K562 (cell line): Measurements from ENCODE around the gene SHC1. TPM values are rescaled to one million over a fixed set of nuclear protein-coding genes. Genes with fewer than 3 reads are reported as not detected.

Experiments
- ATAC-seq: fragments of 200-7000 bp; cut with Tn5 transposase; 3 replicates; pipeline ENCODE4 v1.9.1; 2020; ENCODE audit warnings: moderate library complexity
- BruUV-seq: library from RNA; stranded (reverse); fragments of 400-500 nt; replicated peaks from 2 replicates; lab custom pipeline; 2021; lab: Mats Ljungman, UMichigan
- CTCF ChIA-PET: fragments of 300-600 bp; formaldehyde crosslinking; extraction: SDS; loops from one replicate; lab custom pipeline; 2021; ENCODE audit warnings: low intra/inter-chr PET ratio; lab: Yijun Ruan, JAX
- POLR2A ChIA-PET: fragments of 300-600, 350-650 bp; sonication (Branson Sonifier 250); formaldehyde crosslinking; extraction: SDS; loops from one replicate; lab custom pipeline; 2021; ENCODE audit warnings: antibody characterized with exemption, inconsistent platforms; lab: Yijun Ruan, JAX
- DNase-seq, 4 experiments: peaks; one replicate each; pipeline versions ENCODE4 v3.0.0 to v3.0.0-alpha.2; 2011 to 2018; ENCODE audit warnings: low spot score in 3 of 4, mixed read lengths in 3 of 4; ENCODE audit errors: extremely low read depth in 1 of 4
- FAIRE-seq: peaks from 2 replicates; lab custom pipeline; 2011; peaks lifted over from hg19 to GRCh38; lab: Jason Lieb, UNC
- H2AFZ ChIP-seq: 2 replicates; pipeline ENCODE4 v1.6.0; 2011; ENCODE audit warnings: low read depth, low read length, control low read depth, inconsistent platforms
- H3K27ac ChIP-seq: fragments of 200-600 bp; 3 replicates; pipeline ENCODE4 v1.8.0; 2011; ENCODE audit warnings: low read depth, mild to moderate bottlenecking, control low read depth, inconsistent platforms, low read length, moderate library complexity, mixed read lengths; ENCODE audit errors: extremely low read depth
- H3K27me3 ChIP-seq, 2 experiments: fragments of 300-600 bp in 1 of 2; 2 replicates in 1 of 2; 3 replicates in 1 of 2; pipeline versions ENCODE4 v1.6.0 to v1.8.0; 2011; ENCODE audit warnings: inconsistent platforms in 2 of 2, low read length in 2 of 2, mild to moderate bottlenecking in 1 of 2, mixed read lengths in 1 of 2, moderate library complexity in 1 of 2; ENCODE audit not compliant: control insufficient read depth in 2 of 2, insufficient read depth in 2 of 2
- H3K36me3 ChIP-seq: fragments of 300-600 bp; 3 replicates; pipeline ENCODE4 v1.8.0; 2011; ENCODE audit warnings: mild to moderate bottlenecking, low read length, inconsistent platforms; ENCODE audit not compliant: control insufficient read depth, insufficient read depth
- H3K4me1 ChIP-seq, 2 experiments: fragments of 200-600 bp in 1 of 2; replicated peaks in 1 of 2; 2 replicates in 1 of 2; 3 replicates in 1 of 2; pipeline versions ENCODE4 v1.5.1 to v1.8.0; 2011; ENCODE audit warnings: inconsistent platforms in 2 of 2, low read length in 2 of 2, mild to moderate bottlenecking in 1 of 2, mixed read lengths in 1 of 2, moderate library complexity in 1 of 2; ENCODE audit not compliant: control insufficient read depth in 2 of 2, insufficient read depth in 2 of 2
- H3K4me2 ChIP-seq: 2 replicates; pipeline ENCODE4 v1.6.1; 2011; ENCODE audit warnings: low read length, control low read depth, inconsistent platforms, mixed read lengths; ENCODE audit not compliant: insufficient read depth
- H3K4me3 ChIP-seq: fragments of 200-600 bp; sonication (generic), shearing (Covaris generic); 2 replicates; pipeline ENCODE4 v1.5.1; 2016; ENCODE audit warnings: control low read depth, inconsistent platforms
- H3K79me2 ChIP-seq: fragments of 200-600 bp; 3 replicates; pipeline ENCODE4 v1.8.0; 2011; ENCODE audit warnings: low read length, inconsistent platforms; ENCODE audit not compliant: control insufficient read depth, insufficient read depth
- H3K9ac ChIP-seq, 2 experiments: 2 replicates each; pipeline versions ENCODE4 v1.6.0 to v1.6.1; 2011; ENCODE audit warnings: low read depth in 2 of 2, low read length in 2 of 2, control low read depth in 1 of 2, inconsistent platforms in 1 of 2, mild to moderate bottlenecking in 1 of 2, mixed read lengths in 1 of 2; ENCODE audit not compliant: insufficient read depth in 1 of 2
- H3K9me1 ChIP-seq: one replicate; pipeline ENCODE4 v1.6.0; 2011; ENCODE audit warnings: inconsistent platforms, mild to moderate bottlenecking, low read length, moderate library complexity; ENCODE audit not compliant: control insufficient read depth, insufficient read depth
- H3K9me3 ChIP-seq: replicated peaks from 2 replicates; pipeline ENCODE4 v1.5.1; 2011; ENCODE audit warnings: low read depth, low read length, inconsistent platforms; ENCODE audit not compliant: control insufficient read depth, insufficient read depth
- H4K20me1 ChIP-seq: replicated peaks from 2 replicates; pipeline ENCODE4 v1.6.1; 2011; ENCODE audit warnings: low read length, inconsistent platforms, mixed read lengths; ENCODE audit not compliant: control insufficient read depth, insufficient read depth
- BMI1 ChIP-seq: fragments of 150-350 bp; IDR thresholded peaks from 2 replicates; pipeline ENCODE4 v1.6.1; 2014; ENCODE audit warnings: low read length
- ETV5 ChIP-seq: sonication (generic); formaldehyde crosslinking; IDR thresholded peaks from 2 replicates; pipeline ENCODE4 v1.4.0; 2020; ENCODE audit warnings: low read depth, mild to moderate bottlenecking, missing genetic modification reagents
- HNRNPUL1 ChIP-seq: fragments of 200-400 bp; formaldehyde crosslinking; IDR thresholded peaks from 2 replicates; pipeline ENCODE4 v1.6.1; 2017; ENCODE audit warnings: low read length
- KDM1A ChIP-seq, 2 experiments: fragments of 450-650 bp; IDR thresholded peaks; 2 replicates each; pipeline ENCODE4 v1.6.1; 2016; ENCODE audit warnings: mild to moderate bottlenecking in 2 of 2
- MBD2 ChIP-seq: sonication (generic); IDR thresholded peaks from 2 replicates; pipeline ENCODE4 v1.6.1; 2016; ENCODE audit warnings: low read depth, borderline replicate concordance
- POLR2G ChIP-seq: fragments of 200-400 bp; formaldehyde crosslinking; IDR thresholded peaks from 2 replicates; pipeline ENCODE4 v1.6.1; 2017; ENCODE audit warnings: low read depth, mild to moderate bottlenecking, antibody characterized with exemption, low read length, moderate library complexity
- XRCC4 ChIP-seq: IDR thresholded peaks from one replicate; pipeline ENCODE4 v1.6.1; 2011; ENCODE audit not compliant: insufficient read depth, insufficient read length; ENCODE audit errors: extremely low read depth
- ZNF232 ChIP-seq: sonication (generic); formaldehyde crosslinking; IDR thresholded peaks from 2 replicates; pipeline ENCODE4 v1.8.0; 2022; ENCODE audit warnings: mild to moderate bottlenecking, missing genetic modification reagents
- ZNF699 ChIP-seq: fragments of 250-450 bp; sonication (Bioruptor Pico); IDR thresholded peaks from 2 replicates; pipeline ENCODE4 v1.8.0; 2021; ENCODE audit warnings: mild to moderate bottlenecking, moderate library complexity; ENCODE audit not compliant: insufficient replicate concordance
- ZNF780A ChIP-seq: fragments of 250-450 bp; sonication (Bioruptor Pico); IDR thresholded peaks from 2 replicates; pipeline ENCODE4 v1.5.0; 2021; ENCODE audit warnings: mild to moderate bottlenecking
- WGBS: fragments of 100-300 bp; shearing (Covaris generic); methylation state at CpG from one replicate; pipeline ENCODE4 v1.1.6; 2016; ENCODE audit warnings: low coverage, mixed read lengths; ENCODE audit not compliant: insufficient coverage; ENCODE audit errors: missing lambda C conversion rate; 5-methylcytosine and 5-hydroxymethylcytosine counted together
- in situ Hi-C: fragments of 300-500 bp; cut with MboI; formaldehyde crosslinking; loops from 4 replicates; pipeline ENCODE4 v1.15.0; 2018; ENCODE audit warnings: inconsistent platforms, mixed read lengths
- intact Hi-C: fragments of 100-400 bp; cut with micrococcal nuclease; formaldehyde crosslinking; loops from 2 replicates; pipeline ENCODE4 v1.14.2; 2022
- polyA plus RNA-seq, 8 experiments: library from polyadenylated mRNA; depleted of rRNA in 4 of 8; stranded (reverse) in 5 of 8; unstranded in 3 of 8; fragments of >200 nt; fragmentation: Nextera tagmentation in 2 of 8; fragmentation: Illumina TruSeq in 1 of 8; extraction: Ambion mirVana in 2 of 8; extraction: Trizol in 1 of 8; gene quantifications; 2 replicates each; pipeline versions ENCODE4 v1.2.1 to v1.2.3, GENCODE V29; 2011 to 2014; ENCODE audit warnings: inconsistent platforms in 1 of 8, missing spikeins in 1 of 8
- total RNA-seq, 7 experiments: library from RNA; depleted of rRNA in 6 of 7; stranded (reverse); fragments of >200 nt in 6 of 7; fragmentation: Illumina TruSeq in 2 of 7; extraction: Trizol in 2 of 7; gene quantifications; 2 replicates each; pipeline versions ENCODE4 v1.2.1 to v1.2.3, GENCODE V29; 2011 to 2021; ENCODE audit warnings: low replicate concordance in 1 of 7
- TF ChIP-seq, protein P1 (sequence below), 2 experiments: fragments of 150-350 bp in 1 of 2; IDR thresholded peaks; 2 replicates each; pipeline ENCODE4 v1.6.1; 2012 to 2016; ENCODE audit warnings: low read depth in 2 of 2, low read length in 2 of 2, mild to moderate bottlenecking in 1 of 2, moderate library complexity in 1 of 2
- TF ChIP-seq, protein P2 (sequence below): sonication (generic); formaldehyde crosslinking; IDR thresholded peaks from 2 replicates; pipeline ENCODE4 v1.8.0; 2022; ENCODE audit warnings: missing genetic modification reagents, mild to moderate bottlenecking, moderate library complexity, borderline replicate concordance
- TF ChIP-seq, protein P3 (sequence below): fragments of 450-650 bp; IDR thresholded peaks from 2 replicates; pipeline ENCODE4 v1.6.1; 2017; ENCODE audit warnings: mild to moderate bottlenecking, moderate library complexity
- TF ChIP-seq, protein P4 (sequence below), 2 experiments: fragments of 450-650 bp in 1 of 2; sonication (generic) in 1 of 2; formaldehyde crosslinking in 1 of 2; IDR thresholded peaks in 1 of 2; conservative IDR thresholded peaks in 1 of 2; 2 replicates each; pipeline versions ENCODE4 v1.6.1 to v1.8.1; 2016 to 2023; ENCODE audit warnings: mild to moderate bottlenecking in 2 of 2, moderate library complexity in 2 of 2, inconsistent platforms in 1 of 2, missing genetic modification reagents in 1 of 2

Gene SHC1
- total and polyA plus RNA-seq, 9 of the 15 experiments (the other 6 are each of a cell fraction or from before 2014, with no cell fraction given): 4.1 to 113 (median 51.9) TPM

DNA sequence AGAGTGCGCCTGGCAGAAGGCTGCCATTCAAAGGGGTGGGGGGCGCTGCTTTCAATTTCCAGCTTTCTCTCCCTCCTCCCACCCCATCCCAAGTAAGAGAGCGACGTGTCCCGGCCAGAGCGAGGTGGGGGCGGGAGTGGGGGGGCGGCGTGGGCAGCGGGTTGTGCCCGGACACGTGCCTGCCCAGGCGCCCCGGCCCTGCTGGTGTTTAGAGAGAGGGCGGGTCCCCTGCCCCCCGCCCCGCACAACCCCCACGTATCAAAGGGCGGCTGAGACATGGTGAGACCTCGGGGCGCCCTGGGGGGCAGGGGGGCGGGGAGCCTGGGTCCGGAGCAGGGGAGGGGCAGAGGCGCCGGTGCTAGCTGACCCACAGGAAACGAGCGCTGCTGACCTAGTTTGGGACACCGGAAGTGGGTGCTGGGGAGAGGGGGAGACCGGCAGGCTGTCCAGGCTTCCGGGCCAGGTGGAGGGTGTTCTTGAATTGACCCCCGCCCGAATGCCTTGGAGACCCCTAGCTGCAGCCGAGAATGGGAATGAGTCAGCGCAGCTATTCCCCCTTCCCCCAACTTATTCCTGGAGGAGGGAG is 33.3 kb upstream of the SHC1 start:
- in situ Hi-C loops: no loop called here
- FAIRE-seq: no peak
- peak; percentile 59 to 90 (median 68) for DNase-seq
- WGBS: 0% methylated on average over 11 of the region's 34 CpGs
- Histone ChIP-seq H3K36me3 (peaks cover 37% of the 10 kb centered on the region; the same call in 2 of the 3 replicates), H3K4me1 (peaks cover 53 to 78% of the 10 kb centered on the region in 2 experiments), H3K79me2 (peaks cover 70% of the 10 kb centered on the region), H3K27me3 (no peaks in the 10 kb centered on the region), H3K9me1 (no peaks in the 10 kb centered on the region), H3K4me3 (peak overlapping the region; percentile 97), H3K9ac (peak overlapping the region; percentile 99), H2AFZ (peak overlapping the region; percentile 1; the same call in 1 of the 2 replicates), H4K20me1 (peaks cover 3% of the 10 kb centered on the region; the same call in 1 of the 2 replicates), H3K4me2 (peak overlapping the region; percentile 99), H3K27ac (peak overlapping the region; percentile 99), H3K9me3 (no peaks in the 10 kb centered on the region)
- ChIA-PET POLR2A (interaction anchor here (0.8 to 1.5 kb wide), 7 partner anchors 9 to 137 kb away, joined by 3 to 8 read pairs (median 3); no protein-coding TSS in a partner anchor), CTCF (interaction anchor here (0.6 to 0.9 kb wide), 2 partner anchors 47 to 76 kb away, joined by 3 read pairs; no protein-coding TSS in a partner anchor)
- peak; percentile 36 for ATAC-seq
- BruUV-seq: no TSS peak
- intact Hi-C loops: loop anchor here (5.0 kb wide), 3 partner anchors 43 to 447 kb away; partner anchors contain the start of genes EFNA3 and UBE2Q1
- TF ChIP-seq, protein P1, sequence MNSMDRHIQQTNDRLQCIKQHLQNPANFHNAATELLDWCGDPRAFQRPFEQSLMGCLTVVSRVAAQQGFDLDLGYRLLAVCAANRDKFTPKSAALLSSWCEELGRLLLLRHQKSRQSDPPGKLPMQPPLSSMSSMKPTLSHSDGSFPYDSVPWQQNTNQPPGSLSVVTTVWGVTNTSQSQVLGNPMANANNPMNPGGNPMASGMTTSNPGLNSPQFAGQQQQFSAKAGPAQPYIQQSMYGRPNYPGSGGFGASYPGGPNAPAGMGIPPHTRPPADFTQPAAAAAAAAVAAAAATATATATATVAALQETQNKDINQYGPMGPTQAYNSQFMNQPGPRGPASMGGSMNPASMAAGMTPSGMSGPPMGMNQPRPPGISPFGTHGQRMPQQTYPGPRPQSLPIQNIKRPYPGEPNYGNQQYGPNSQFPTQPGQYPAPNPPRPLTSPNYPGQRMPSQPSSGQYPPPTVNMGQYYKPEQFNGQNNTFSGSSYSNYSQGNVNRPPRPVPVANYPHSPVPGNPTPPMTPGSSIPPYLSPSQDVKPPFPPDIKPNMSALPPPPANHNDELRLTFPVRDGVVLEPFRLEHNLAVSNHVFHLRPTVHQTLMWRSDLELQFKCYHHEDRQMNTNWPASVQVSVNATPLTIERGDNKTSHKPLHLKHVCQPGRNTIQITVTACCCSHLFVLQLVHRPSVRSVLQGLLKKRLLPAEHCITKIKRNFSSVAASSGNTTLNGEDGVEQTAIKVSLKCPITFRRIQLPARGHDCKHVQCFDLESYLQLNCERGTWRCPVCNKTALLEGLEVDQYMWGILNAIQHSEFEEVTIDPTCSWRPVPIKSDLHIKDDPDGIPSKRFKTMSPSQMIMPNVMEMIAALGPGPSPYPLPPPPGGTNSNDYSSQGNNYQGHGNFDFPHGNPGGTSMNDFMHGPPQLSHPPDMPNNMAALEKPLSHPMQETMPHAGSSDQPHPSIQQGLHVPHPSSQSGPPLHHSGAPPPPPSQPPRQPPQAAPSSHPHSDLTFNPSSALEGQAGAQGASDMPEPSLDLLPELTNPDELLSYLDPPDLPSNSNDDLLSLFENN (IDR thresholded peaks at IDR 0.05; ENCODE audit: low read depth in 2 of 2, low read length in 2 of 2): no peak
- no peak for TF ChIP-seq ZNF699 (CRISPR knock-in tag)
- no peak for TF ChIP-seq MBD2
- no peak; a peak in 1 of 4 replicates for TF ChIP-seq KDM1A (IDR thresholded peaks at IDR 0.05)
- TF ChIP-seq, protein P2, sequence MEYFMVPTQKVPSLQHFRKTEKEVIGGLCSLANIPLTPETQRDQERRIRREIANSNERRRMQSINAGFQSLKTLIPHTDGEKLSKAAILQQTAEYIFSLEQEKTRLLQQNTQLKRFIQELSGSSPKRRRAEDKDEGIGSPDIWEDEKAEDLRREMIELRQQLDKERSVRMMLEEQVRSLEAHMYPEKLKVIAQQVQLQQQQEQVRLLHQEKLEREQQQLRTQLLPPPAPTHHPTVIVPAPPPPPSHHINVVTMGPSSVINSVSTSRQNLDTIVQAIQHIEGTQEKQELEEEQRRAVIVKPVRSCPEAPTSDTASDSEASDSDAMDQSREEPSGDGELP (CRISPR knock-in tag): no peak
- peak; percentile 38 for TF ChIP-seq POLR2G
- TF ChIP-seq ZNF780A (CRISPR knock-in tag): no peak
- TF ChIP-seq, protein P3, sequence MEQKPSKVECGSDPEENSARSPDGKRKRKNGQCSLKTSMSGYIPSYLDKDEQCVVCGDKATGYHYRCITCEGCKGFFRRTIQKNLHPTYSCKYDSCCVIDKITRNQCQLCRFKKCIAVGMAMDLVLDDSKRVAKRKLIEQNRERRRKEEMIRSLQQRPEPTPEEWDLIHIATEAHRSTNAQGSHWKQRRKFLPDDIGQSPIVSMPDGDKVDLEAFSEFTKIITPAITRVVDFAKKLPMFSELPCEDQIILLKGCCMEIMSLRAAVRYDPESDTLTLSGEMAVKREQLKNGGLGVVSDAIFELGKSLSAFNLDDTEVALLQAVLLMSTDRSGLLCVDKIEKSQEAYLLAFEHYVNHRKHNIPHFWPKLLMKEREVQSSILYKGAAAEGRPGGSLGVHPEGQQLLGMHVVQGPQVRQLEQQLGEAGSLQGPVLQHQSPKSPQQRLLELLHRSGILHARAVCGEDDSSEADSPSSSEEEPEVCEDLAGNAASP: no peak
- TF ChIP-seq XRCC4: no peak
- TF ChIP-seq HNRNPUL1: no peak
- peak; percentile 76; the same call in 1 of the 2 replicates for TF ChIP-seq ETV5
- TF ChIP-seq, protein P4, sequence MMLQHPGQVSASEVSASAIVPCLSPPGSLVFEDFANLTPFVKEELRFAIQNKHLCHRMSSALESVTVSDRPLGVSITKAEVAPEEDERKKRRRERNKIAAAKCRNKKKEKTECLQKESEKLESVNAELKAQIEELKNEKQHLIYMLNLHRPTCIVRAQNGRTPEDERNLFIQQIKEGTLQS (IDR thresholded peaks at IDR 0.05): peak; percentile 40; the same call in 1 of the 2 replicates
- TF ChIP-seq, protein P4 (CRISPR knock-in tag; conservative IDR thresholded peaks at IDR 0.05): no peak
- no peak for TF ChIP-seq BMI1
- TF ChIP-seq ZNF232: no peak
